OCI-LY7 (cell line): ENCODE results near the gene BEST2. TPM values are rescaled to one million over a fixed set of nuclear protein-coding genes. Genes with fewer than 3 reads are reported as not detected.

ENCODE experiments used
- BruUV-seq: library from RNA; stranded (reverse); fragments of 400-500 nt; replicated peaks from 2 replicates; lab custom pipeline; 2021; lab: Mats Ljungman, UMichigan
- CTCF ChIA-PET: fragments of 300-600 bp; sonication (Branson Sonifier 250); formaldehyde crosslinking; loops from one replicate; lab custom pipeline; 2022; ENCODE audit warnings: antibody characterized with exemption; ENCODE audit not compliant: unreplicated experiment; lab: Charles Lee
- POLR2A ChIA-PET: fragments of 300-600 bp; sonication (Branson Sonifier 250); formaldehyde crosslinking; loops from one replicate; lab custom pipeline; 2022; ENCODE audit warnings: antibody characterized with exemption; lab: Charles Lee
- DNase-seq: peaks from one replicate; pipeline ENCODE4 v3.0.0-alpha.2; 2015; ENCODE audit warnings: low spot score
- H2AFZ ChIP-seq: fragments of 200-600 bp; sonication (generic), shearing (Covaris generic); 2 replicates; pipeline ENCODE4 v1.6.1; 2014; ENCODE audit warnings: mild to moderate bottlenecking, antibody characterized with exemption, low read length, moderate library complexity
- H3K27ac ChIP-seq: fragments of 200-600 bp; sonication (generic); 2 replicates; pipeline ENCODE4 v1.5.1; 2014; ENCODE audit warnings: mixed run types, low read depth, mild to moderate bottlenecking, moderate library complexity, low read length, inconsistent platforms; ENCODE audit not compliant: poor library complexity, severe bottlenecking
- H3K36me3 ChIP-seq: fragments of 200-600 bp; sonication (generic); 2 replicates; pipeline ENCODE4 v1.6.1; 2014; ENCODE audit warnings: mild to moderate bottlenecking, antibody characterized with exemption, low read length, moderate library complexity, mixed read lengths; ENCODE audit not compliant: insufficient read depth
- H3K4me1 ChIP-seq: fragments of 200-600 bp; sonication (generic); 2 replicates; pipeline ENCODE4 v1.5.1; 2014; ENCODE audit warnings: mild to moderate bottlenecking, low read length; ENCODE audit not compliant: insufficient read depth, poor library complexity, severe bottlenecking
- H3K4me2 ChIP-seq: fragments of 200-600 bp; sonication (generic); 2 replicates; pipeline ENCODE4 v1.6.1; 2014; ENCODE audit warnings: mild to moderate bottlenecking, low read length
- H3K4me3 ChIP-seq: fragments of 200-600 bp; sonication (generic); 2 replicates; pipeline ENCODE4 v1.5.1; 2014; ENCODE audit warnings: mild to moderate bottlenecking, low read depth, low read length; ENCODE audit not compliant: poor library complexity, severe bottlenecking
- H3K79me2 ChIP-seq: fragments of 200-600 bp; sonication (generic); 2 replicates; pipeline ENCODE4 v1.6.1; 2016; ENCODE audit warnings: low read depth, mild to moderate bottlenecking, low read length, moderate library complexity, mixed read lengths; ENCODE audit not compliant: insufficient read depth
- H3K9me2 ChIP-seq: fragments of 200-600 bp; sonication (generic); 2 replicates; pipeline ENCODE4 v1.6.1; 2016; ENCODE audit warnings: mild to moderate bottlenecking, low read length, mixed read lengths; ENCODE audit not compliant: insufficient read depth
- H3K9me3 ChIP-seq: fragments of 200-600 bp; sonication (generic); 2 replicates; pipeline ENCODE4 v1.6.1; 2014; ENCODE audit warnings: mild to moderate bottlenecking, mixed run types, low read length, mixed read lengths
- H4K20me1 ChIP-seq: fragments of 200-600 bp; sonication (generic); 2 replicates; pipeline ENCODE4 v1.6.1; 2014; ENCODE audit warnings: mild to moderate bottlenecking, antibody characterized with exemption, low read length, moderate library complexity, mixed read lengths; ENCODE audit not compliant: insufficient read depth
- EZH2phosphoT487 ChIP-seq: fragments of 200-600 bp; sonication (generic); IDR thresholded peaks from 2 replicates; pipeline ENCODE4 v1.6.1; 2018; ENCODE audit warnings: low read depth, borderline replicate concordance, mild to moderate bottlenecking, mixed run types, antibody characterized with exemption, low read length, moderate library complexity, mixed read lengths
- intact Hi-C: fragments of 100-400 bp; cut with micrococcal nuclease; formaldehyde crosslinking; loops from one replicate; pipeline ENCODE4 v1.10.0; 2022; ENCODE audit not compliant: unreplicated experiment
- total RNA-seq, 2 experiments: library from RNA; depleted of rRNA in 1 of 2; stranded (reverse); fragments of >200 nt in 1 of 2; shearing (Covaris generic) in 1 of 2; gene quantifications; 2 replicates each; pipeline ENCODE4 v1.2.3, GENCODE V29; 2014 to 2022
- TF ChIP-seq, protein P1 (sequence below): fragments of 200-600 bp; sonication (generic); conservative IDR thresholded peaks from 2 replicates; pipeline ENCODE4 v1.5.1; 2014; ENCODE audit warnings: mild to moderate bottlenecking, antibody characterized with exemption, low read length, moderate library complexity, mixed read lengths

The BEST2 gene
- total RNA-seq, 2 experiments from 2014 or later = not detected

DNA sequence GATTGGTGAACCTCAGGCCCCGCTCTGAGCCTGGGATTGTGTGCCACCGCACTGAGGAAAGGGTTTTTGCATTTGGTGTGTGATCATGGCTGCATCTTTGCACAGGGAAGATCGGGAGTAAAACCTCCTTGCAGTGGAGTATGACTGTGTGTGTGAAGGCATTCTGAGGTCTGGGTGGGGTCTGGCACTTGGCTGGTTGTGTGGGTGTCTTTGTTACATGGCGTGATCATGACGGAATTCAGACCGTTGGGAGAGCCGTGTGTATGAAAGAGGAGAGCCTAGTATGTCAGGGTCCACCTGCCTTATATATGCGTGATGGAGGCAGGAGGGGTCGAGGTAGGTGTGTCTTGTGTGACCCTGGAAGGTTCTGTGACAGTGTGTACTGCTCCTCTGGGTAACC, 740 bp upstream of the BEST2 start:
- Histone ChIP-seq H3K9me2 (no peaks in the 10 kb centered on the region), H3K36me3 (peaks cover 30% of the 10 kb centered on the region), H3K79me2 (no peaks in the 10 kb centered on the region), H3K27ac (no peak overlapping the region), H3K9me3 (peaks cover 11% of the 10 kb centered on the region; the same call in 1 of the 2 replicates), H3K4me3 (no peak overlapping the region), H3K4me1 (no peaks in the 10 kb centered on the region), H3K4me2 (no peak overlapping the region), H2AFZ (no peak overlapping the region), H4K20me1 (no peaks in the 10 kb centered on the region)
- BruUV-seq = no TSS peak
- intact Hi-C loops = no loop called here
- no peak for DNase-seq
- CTCF ChIA-PET = no interaction called here
- TF ChIP-seq EZH2phosphoT487 = no peak
- TF ChIP-seq, protein P1, sequence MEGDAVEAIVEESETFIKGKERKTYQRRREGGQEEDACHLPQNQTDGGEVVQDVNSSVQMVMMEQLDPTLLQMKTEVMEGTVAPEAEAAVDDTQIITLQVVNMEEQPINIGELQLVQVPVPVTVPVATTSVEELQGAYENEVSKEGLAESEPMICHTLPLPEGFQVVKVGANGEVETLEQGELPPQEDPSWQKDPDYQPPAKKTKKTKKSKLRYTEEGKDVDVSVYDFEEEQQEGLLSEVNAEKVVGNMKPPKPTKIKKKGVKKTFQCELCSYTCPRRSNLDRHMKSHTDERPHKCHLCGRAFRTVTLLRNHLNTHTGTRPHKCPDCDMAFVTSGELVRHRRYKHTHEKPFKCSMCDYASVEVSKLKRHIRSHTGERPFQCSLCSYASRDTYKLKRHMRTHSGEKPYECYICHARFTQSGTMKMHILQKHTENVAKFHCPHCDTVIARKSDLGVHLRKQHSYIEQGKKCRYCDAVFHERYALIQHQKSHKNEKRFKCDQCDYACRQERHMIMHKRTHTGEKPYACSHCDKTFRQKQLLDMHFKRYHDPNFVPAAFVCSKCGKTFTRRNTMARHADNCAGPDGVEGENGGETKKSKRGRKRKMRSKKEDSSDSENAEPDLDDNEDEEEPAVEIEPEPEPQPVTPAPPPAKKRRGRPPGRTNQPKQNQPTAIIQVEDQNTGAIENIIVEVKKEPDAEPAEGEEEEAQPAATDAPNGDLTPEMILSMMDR = no peak
- POLR2A ChIA-PET = no interaction called here

DNA sequence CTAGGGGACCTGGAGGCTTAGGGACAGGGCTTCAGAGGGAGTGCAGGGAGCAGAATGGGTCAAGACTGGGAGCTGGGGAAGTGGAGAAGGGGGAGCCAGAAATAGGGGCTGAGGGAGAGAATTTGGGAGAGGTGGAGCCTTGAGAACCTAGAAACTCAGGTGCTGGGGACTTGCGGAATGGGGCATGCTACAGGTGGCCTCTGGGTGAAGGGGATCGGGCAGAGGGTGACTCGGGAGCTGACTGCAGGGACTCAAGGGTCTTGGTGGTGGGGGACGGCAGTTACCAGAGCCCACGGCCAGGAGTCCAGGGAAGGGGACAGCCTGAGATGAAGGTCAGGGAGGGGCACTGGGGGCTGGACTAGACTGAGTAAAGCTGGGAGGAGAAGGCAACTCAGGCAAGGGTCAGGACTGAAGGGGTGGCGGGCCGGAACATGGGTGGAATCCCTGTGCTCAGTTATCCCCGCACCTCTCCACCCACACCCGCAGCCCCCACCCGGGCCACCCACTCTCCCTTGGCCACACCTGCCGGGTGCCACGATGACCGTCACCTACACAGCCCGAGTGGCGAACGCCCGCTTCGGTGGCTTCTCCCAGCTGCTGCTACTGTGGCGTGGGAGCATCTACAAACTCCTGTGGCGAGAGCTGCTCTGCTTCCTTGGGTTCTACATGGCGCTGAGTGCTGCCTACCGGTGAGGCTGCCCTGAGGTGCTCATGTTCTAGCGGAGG, 628 bp downstream of the BEST2 start:
- POLR2A ChIA-PET = interaction anchor here (0.6 kb wide), 1 partner anchor 20 kb away, joined by 3 read pairs; no protein-coding TSS in a partner anchor

More for the DNA sequence above, 628 bp downstream of the BEST2 start:
- Histone ChIP-seq H4K20me1 (no peaks in the 10 kb centered on the region), H3K4me1 (no peaks in the 10 kb centered on the region), H3K27ac (no peak overlapping the region), H3K36me3 (peaks cover 16% of the 10 kb centered on the region), H3K4me2 (no peak overlapping the region), H2AFZ (no peak overlapping the region), H3K9me2 (no peaks in the 10 kb centered on the region), H3K79me2 (no peaks in the 10 kb centered on the region), H3K9me3 (peaks cover 9% of the 10 kb centered on the region; the same call in 1 of the 2 replicates), H3K4me3 (no peak overlapping the region)
- intact Hi-C loops = no loop called here
- DNase-seq = no peak
- TF ChIP-seq EZH2phosphoT487 = no peak
- TF ChIP-seq, protein P1 = no peak
- CTCF ChIA-PET = no interaction called here
- no TSS peak for BruUV-seq
